Pancreas (tissue), 10 donors: ENCODE results near the gene RAB9B. TPM values are rescaled to one million over a fixed set of nuclear protein-coding genes. Genes with fewer than 3 reads are reported as not detected.

Experiments used
- ATAC-seq, 4 donors: fragments of 200-7000 bp; cut with Tn5 transposase; one replicate each; pipeline versions ENCODE4 v1.8.0 to v1.9.1; 2020; ENCODE audit warnings: mild to moderate bottlenecking in 4 of 4, moderate library complexity in 4 of 4
- DNase-seq, 6 donors: peaks; one replicate each; pipeline ENCODE4 v3.0.0-alpha.2; 2020
- FAIRE-seq: peaks from 2 replicates; lab custom pipeline; 2012; peaks lifted over from hg19 to GRCh38; lab: Jason Lieb, UNC
- H3K27ac ChIP-seq, 4 donors: fragments of 200-600 bp; sonication (generic); 1 replicate in 3 of 4; 2 replicates in 1 of 4; pipeline versions ENCODE4 v1.5.0 to v1.8.0; 2020
- H3K27me3 ChIP-seq, 4 donors: fragments of 200-600 bp; one replicate each; pipeline ENCODE4 v1.8.0; 2021
- H3K36me3 ChIP-seq, 3 donors: fragments of 200-600 bp; sonication (generic) in 1 of 3; one replicate each; pipeline versions ENCODE4 v1.5.0 to v1.8.0; 2020 to 2021
- H3K4me1 ChIP-seq, 3 donors: fragments of 200-600 bp; one replicate each; pipeline ENCODE4 v1.8.0; 2021
- H3K4me3 ChIP-seq, 4 donors: fragments of 200-600 bp; sonication (generic) in 2 of 4; one replicate each; pipeline versions ENCODE4 v1.5.0 to v1.8.0; 2020 to 2021
- H3K9me3 ChIP-seq, 4 donors: fragments of 200-600 bp; one replicate each; pipeline ENCODE4 v1.8.0; 2021
- whole genome bisulfite sequencing, 2 donors: extraction: QIAGEN DNeasy Blood & Tissue Kit; methylation state at CpG; one replicate each; pipeline ENCODE4 v1.1.7; 2013; 5-methylcytosine and 5-hydroxymethylcytosine counted together
- intact Hi-C, 3 donors: fragments of 100-400 bp; cut with DNase I; formaldehyde crosslinking; loops; one replicate each; pipeline versions ENCODE4 v1.11.1 to v1.14.2; 2022
- polyA plus RNA-seq, 2 donors: library from polyadenylated mRNA; stranded (reverse); fragments of 200-250 nt; gene quantifications; one replicate each; pipeline ENCODE4 v1.2.3, GENCODE V29; 2013
- total RNA-seq, 6 donors: library from RNA; stranded (reverse); fragmentation: NEBNext Ultra II Directional in 4 of 6; extraction: Animal tissue kit (Norgen Biotek cat#: 25700) in 4 of 6; gene quantifications; one replicate each; pipeline versions ENCODE4 v1.2.1 to v1.2.4, GENCODE V29; 2021 to 2023
- TF ChIP-seq, protein P1 (sequence below), 4 donors: fragments of 200-600 bp; sonication (generic) in 3 of 4; IDR thresholded peaks; one replicate each; pipeline versions ENCODE4 v1.5.0 to v1.8.0; 2021; ENCODE audit warnings: antibody characterized with exemption in 4 of 4
- donor health status: healthy with polysubstance abuse.
- donor health status: DM: no; HTN: no; CAD: no; lungs with moderate emphysema.
- donor health status: DM: no; HTN: no; CAD: no.
- donor health status: control.
- donor health status: control.
- donor health status: Bipolar disorder and iron deficiency.
- donor health status: DM: yes; HTN: yes; CAD: no.
- donor health status: DM: no; HTN: no; CAD: no.
- donor health status: DM: no; HTN: no; CAD: no.
- donor health status: DM: yes; HTN: yes; CAD: no.

RAB9B gene
- total and polyA plus RNA-seq, 8 donors = 0.38 to 2.3 (median 0.80) TPM

DNA sequence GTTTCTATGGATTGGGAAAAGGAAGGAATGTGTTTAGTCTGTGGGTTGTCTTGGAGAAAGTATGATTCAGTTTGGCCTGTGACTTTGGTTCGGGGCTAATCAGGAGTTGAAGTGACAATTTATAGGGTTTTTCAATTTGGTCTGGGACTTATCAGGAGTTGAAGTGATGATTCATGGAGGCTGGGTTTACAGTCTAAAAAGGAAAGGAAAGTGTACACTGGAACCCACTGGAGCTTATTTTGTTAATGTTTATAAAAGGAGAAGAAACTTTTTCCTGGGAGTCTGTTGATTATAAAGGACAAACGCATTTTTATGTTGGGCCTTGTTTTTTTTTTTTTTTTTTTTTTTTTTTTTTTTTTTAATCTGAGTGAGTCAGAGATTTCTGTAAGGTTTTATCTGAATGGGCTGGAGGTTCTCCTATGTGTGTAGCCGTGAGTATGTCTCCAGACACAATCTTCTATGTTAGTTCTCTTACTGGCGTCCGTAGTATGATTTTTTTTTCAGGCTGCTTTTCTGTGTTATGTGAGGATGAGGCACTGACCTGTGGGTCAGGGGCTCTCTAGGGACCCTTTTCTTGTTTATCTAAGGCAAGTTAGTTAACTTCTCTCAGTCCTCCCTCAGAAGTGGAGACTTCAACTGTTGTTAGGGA lies 33.0 kb upstream of the RAB9B start:
- H3K9me3 ChIP-seq = no peaks in the 10 kb centered on the region
- no peak for FAIRE-seq
- no peaks in the 10 kb centered on the region for H3K36me3 ChIP-seq
- no peak overlapping the region for H3K27ac ChIP-seq
- no peaks in the 10 kb centered on the region for H3K27me3 ChIP-seq
- H3K4me1 ChIP-seq = peaks cover 0 to 5% (median 0%) of the 10 kb centered on the region in 3 donors
- no peak for DNase-seq
- WGBS, 2 donors = 51 to 58% methylated on average over 5 of the region's 5 CpGs
- no peak overlapping the region for H3K4me3 ChIP-seq
- intact Hi-C loops = no loop called here
- peak in 2 of 4 donors; percentile 38 to 40 for ATAC-seq
- TF ChIP-seq, protein P1, sequence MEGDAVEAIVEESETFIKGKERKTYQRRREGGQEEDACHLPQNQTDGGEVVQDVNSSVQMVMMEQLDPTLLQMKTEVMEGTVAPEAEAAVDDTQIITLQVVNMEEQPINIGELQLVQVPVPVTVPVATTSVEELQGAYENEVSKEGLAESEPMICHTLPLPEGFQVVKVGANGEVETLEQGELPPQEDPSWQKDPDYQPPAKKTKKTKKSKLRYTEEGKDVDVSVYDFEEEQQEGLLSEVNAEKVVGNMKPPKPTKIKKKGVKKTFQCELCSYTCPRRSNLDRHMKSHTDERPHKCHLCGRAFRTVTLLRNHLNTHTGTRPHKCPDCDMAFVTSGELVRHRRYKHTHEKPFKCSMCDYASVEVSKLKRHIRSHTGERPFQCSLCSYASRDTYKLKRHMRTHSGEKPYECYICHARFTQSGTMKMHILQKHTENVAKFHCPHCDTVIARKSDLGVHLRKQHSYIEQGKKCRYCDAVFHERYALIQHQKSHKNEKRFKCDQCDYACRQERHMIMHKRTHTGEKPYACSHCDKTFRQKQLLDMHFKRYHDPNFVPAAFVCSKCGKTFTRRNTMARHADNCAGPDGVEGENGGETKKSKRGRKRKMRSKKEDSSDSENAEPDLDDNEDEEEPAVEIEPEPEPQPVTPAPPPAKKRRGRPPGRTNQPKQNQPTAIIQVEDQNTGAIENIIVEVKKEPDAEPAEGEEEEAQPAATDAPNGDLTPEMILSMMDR (IDR thresholded peaks at IDR 0.05) = no peak

DNA sequence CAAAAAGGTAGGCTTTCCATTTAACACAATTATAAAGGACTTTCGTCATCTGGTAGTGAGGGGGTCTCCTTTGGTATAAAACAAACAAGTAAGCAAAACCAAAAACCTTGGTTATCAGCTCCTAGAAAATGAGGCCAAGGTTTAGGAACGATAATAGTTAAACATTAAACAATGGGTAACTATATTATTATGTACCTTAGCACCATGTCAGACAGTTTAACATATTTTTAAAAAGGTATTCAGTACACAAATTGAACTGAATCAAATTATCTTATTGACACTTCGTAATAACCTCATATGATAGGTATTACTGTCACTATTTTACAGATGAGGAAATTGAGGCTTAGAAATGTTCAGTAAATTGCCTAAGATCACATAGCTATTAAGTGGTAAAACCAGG lies 32.1 kb upstream of the RAB9B start:
- intact Hi-C loops = no loop called here
- FAIRE-seq (no peak), ATAC-seq (no peak), DNase-seq (no peak)
- H3K9me3 ChIP-seq = no peaks in the 10 kb centered on the region
- peaks cover 0 to 5% (median 0%) of the 10 kb centered on the region in 4 donors for H3K27me3 ChIP-seq
- no peak overlapping the region for H3K4me3 ChIP-seq
- TF ChIP-seq, protein P1 (IDR thresholded peaks at IDR 0.05) = no peak
- peaks cover 0 to 5% (median 0%) of the 10 kb centered on the region in 3 donors for H3K4me1 ChIP-seq
- no peaks in the 10 kb centered on the region for H3K36me3 ChIP-seq
- 24 to 26% methylated on average over 3 of the region's 3 CpGs for WGBS, 2 donors
- H3K27ac ChIP-seq = no peak overlapping the region

DNA sequence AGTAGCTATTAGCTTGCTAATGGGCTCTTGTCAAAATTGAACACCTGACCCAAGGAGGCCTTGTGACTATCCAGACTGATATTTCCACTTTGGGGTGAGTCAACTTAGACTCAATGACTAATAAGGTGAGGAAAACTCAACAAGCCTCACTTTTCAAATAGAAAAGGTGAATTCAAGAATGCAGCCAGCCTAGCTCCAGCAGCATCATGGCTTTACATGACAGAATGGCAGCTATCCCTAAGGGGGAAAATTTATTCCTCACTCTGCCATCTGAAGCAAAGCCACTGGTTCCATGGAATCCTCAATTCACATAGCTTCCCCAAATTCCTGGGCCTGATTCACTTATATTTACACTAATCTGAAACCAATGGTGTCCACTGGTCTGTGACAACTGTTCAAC lies 29.1 kb upstream of the RAB9B start:
- H3K27me3 ChIP-seq = peaks cover 0 to 16% (median 0%) of the 10 kb centered on the region in 4 donors
- H3K36me3 ChIP-seq = no peaks in the 10 kb centered on the region
- intact Hi-C loops = no loop called here
- H3K4me3 ChIP-seq = no peak overlapping the region
- no peaks in the 10 kb centered on the region for H3K9me3 ChIP-seq
- H3K27ac ChIP-seq = no peak overlapping the region
- TF ChIP-seq, protein P1 (IDR thresholded peaks at IDR 0.05) = no peak
- peaks cover 0 to 5% (median 0%) of the 10 kb centered on the region in 3 donors for H3K4me1 ChIP-seq
- DNase-seq (no peak), FAIRE-seq (no peak), ATAC-seq (no peak)

DNA sequence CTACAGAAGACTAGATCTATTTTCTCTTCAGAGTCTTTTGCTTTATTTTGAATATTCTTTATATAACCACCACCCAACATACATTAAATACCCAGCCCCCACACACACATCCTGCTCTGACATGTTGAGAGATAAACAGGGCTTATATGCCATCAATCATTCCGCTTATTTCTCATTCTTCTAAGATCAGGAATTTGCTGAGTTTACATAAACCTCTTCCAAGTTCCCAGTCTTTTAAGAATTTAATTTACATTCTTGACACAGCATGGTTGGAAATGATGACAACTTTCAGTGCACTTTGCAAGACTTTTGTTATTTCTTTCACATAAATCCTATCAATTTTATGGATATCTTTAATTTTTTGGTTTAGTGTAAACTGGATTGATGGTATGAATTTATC lies 17.5 kb upstream of the RAB9B start:
- intact Hi-C loops = no loop called here
- Histone ChIP-seq H3K27me3 (peaks cover 0 to 23% (median 0%) of the 10 kb centered on the region in 4 donors), H3K9me3 (no peaks in the 10 kb centered on the region), H3K4me3 (no peak overlapping the region), H3K36me3 (no peaks in the 10 kb centered on the region), H3K27ac (no peak overlapping the region), H3K4me1 (peaks cover 0 to 3% (median 0%) of the 10 kb centered on the region in 3 donors)
- no peak for FAIRE-seq
- 75 to 80% methylated on average over 1 of the region's 1 CpG for WGBS, 2 donors
- DNase-seq = no peak
- ATAC-seq = no peak
- TF ChIP-seq, protein P1 (IDR thresholded peaks at IDR 0.05) = no peak

DNA sequence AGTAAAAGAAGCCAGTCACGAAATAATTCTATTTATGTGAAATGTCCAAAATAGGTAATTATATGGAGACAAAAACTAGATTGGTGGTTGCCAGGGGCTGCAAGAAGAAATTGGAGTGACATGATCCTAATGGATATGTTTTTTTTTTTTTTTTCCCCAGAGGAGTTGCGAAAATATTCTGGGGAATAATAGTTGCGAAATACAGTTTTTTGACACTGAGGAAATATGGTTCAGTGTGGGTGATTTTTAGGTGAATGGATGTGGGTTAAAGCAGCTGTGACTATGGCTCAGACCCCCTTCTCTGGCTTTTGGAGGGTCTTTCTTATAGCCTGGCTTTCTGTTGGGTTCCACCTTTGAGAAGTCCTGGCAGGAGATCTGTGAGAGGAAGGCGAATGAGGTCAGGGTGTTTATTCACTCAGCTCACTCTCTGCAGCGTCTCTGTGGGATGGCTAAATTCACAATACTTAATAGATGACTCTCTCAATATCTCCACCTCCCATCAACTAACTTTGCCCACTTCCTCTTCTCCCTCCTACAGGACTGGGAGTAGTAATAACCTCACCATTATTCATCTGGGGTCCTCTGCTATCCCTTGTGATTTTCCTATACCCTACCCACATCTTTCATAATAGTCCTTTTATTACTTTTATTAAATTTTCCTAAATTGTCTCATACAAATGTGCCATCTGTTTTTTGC lies 15.3 kb upstream of the RAB9B start:
- ATAC-seq = no peak
- no peak overlapping the region for H3K27ac ChIP-seq
- no peaks in the 10 kb centered on the region for H3K36me3 ChIP-seq
- H3K4me1 ChIP-seq = peaks cover 0 to 3% (median 0%) of the 10 kb centered on the region in 3 donors
- intact Hi-C loops = no loop called here
- TF ChIP-seq, protein P1 (IDR thresholded peaks at IDR 0.05) = no peak
- no peak overlapping the region for H3K4me3 ChIP-seq
- no peak for DNase-seq
- FAIRE-seq = no peak
- no peaks in the 10 kb centered on the region for H3K9me3 ChIP-seq
- 54 to 63% methylated on average over 5 of the region's 5 CpGs for WGBS, 2 donors
- H3K27me3 ChIP-seq = peaks cover 0 to 16% (median 0%) of the 10 kb centered on the region in 4 donors
